Memory B cell (primary cell): ENCODE results near the gene GRIN1.

Experiments used
- ATAC-seq: fragments of 150-1000 bp; cut with Tn5 transposase; 2 replicates; pipeline ENCODE4 v1.10.0; 2021; ENCODE audit warnings: low read depth, mild to moderate bottlenecking, moderate library complexity
- DNase-seq, 2 donors: peaks; one replicate each; pipeline ENCODE4 v3.0.0; 2022; ENCODE audit warnings: low spot score in 2 of 2
- H3K27ac Mint-ChIP-seq: one replicate; pipeline ENCODE4 v1.8.0; 2022; ENCODE audit warnings: mild to moderate bottlenecking, moderate library complexity, mixed read lengths
- H3K27me3 Mint-ChIP-seq: one replicate; pipeline ENCODE4 v1.8.0; 2022; ENCODE audit warnings: mixed read lengths
- H3K36me3 Mint-ChIP-seq: one replicate; pipeline ENCODE4 v1.8.0; 2022; ENCODE audit warnings: mild to moderate bottlenecking, mixed read lengths
- H3K4me1 Mint-ChIP-seq: one replicate; pipeline ENCODE4 v1.8.0; 2022; ENCODE audit warnings: mixed read lengths
- H3K4me3 Mint-ChIP-seq: one replicate; pipeline ENCODE4 v1.8.0; 2022; ENCODE audit warnings: mild to moderate bottlenecking, moderate library complexity, mixed read lengths
- H3K9me3 Mint-ChIP-seq: one replicate; pipeline ENCODE4 v1.8.0; 2022; ENCODE audit warnings: mixed read lengths

GRIN1 gene

GRCh38 chr9:137138722-137139467, at the start of gene GRIN1:
TSS of gene GRIN1 (plus strand) at chr9:137139154. CDS start at chr9:137139487, 333 bp downstream.
- no peaks in the 10 kb centered on the region for H3K9me3 Mint-ChIP-seq
- H3K27ac Mint-ChIP-seq: peak within 1 kb of the TSS; percentile 53
- H3K27me3 Mint-ChIP-seq: peaks cover 40% of the 10 kb centered on the region
- peak within 1 kb of the TSS; percentile 21 for H3K4me3 Mint-ChIP-seq
- peak; percentile 52 for ATAC-seq
- H3K4me1 Mint-ChIP-seq: peaks cover 10% of the 10 kb centered on the region
- H3K36me3 Mint-ChIP-seq: no peaks in the 10 kb centered on the region
- DNase-seq: no peak

- Mint-ChIP-seq H3K9me3 (no peaks in the 10 kb centered on the region), H3K36me3 (peaks cover 13% of the 10 kb centered on the region), H3K27me3 (no peaks in the 10 kb centered on the region), H3K4me1 (peaks cover 30% of the 10 kb centered on the region), H3K27ac (peak overlapping the region; percentile 2), H3K4me3 (no peak overlapping the region)
- no peak for ATAC-seq
- no peak for DNase-seq
Measured at GRCh38 chr9:137089232-137089947, 49.6 kb upstream of the GRIN1 start.

- H3K27ac Mint-ChIP-seq: peak overlapping the region; percentile 74
- peaks cover 26% of the 10 kb centered on the region for H3K36me3 Mint-ChIP-seq
- peaks cover 14% of the 10 kb centered on the region for H3K4me1 Mint-ChIP-seq
- no peaks in the 10 kb centered on the region for H3K27me3 Mint-ChIP-seq
- DNase-seq: peak in 1 of 2 donors; percentile 63
- ATAC-seq: peak; percentile 99
- no peaks in the 10 kb centered on the region for H3K9me3 Mint-ChIP-seq
- peak overlapping the region; percentile 83 for H3K4me3 Mint-ChIP-seq
Measured at GRCh38 chr9:137095664-137096517, 43.1 kb upstream of the GRIN1 start.

GRCh38 chr9:137096785-137097546, 42.0 kb upstream of the GRIN1 start:
- H3K27me3 Mint-ChIP-seq: no peaks in the 10 kb centered on the region
- no peaks in the 10 kb centered on the region for H3K9me3 Mint-ChIP-seq
- H3K36me3 Mint-ChIP-seq: peaks cover 24% of the 10 kb centered on the region
- no peak overlapping the region for H3K4me3 Mint-ChIP-seq
- no peak overlapping the region for H3K27ac Mint-ChIP-seq
- no peak for ATAC-seq
- no peak for DNase-seq
- H3K4me1 Mint-ChIP-seq: peaks cover 12% of the 10 kb centered on the region

- ATAC-seq (no peak), DNase-seq (no peak)
- no peaks in the 10 kb centered on the region for H3K9me3 Mint-ChIP-seq
- no peak overlapping the region for H3K27ac Mint-ChIP-seq
- peaks cover 21% of the 10 kb centered on the region for H3K36me3 Mint-ChIP-seq
- no peaks in the 10 kb centered on the region for H3K27me3 Mint-ChIP-seq
- H3K4me1 Mint-ChIP-seq: peaks cover 12% of the 10 kb centered on the region
- H3K4me3 Mint-ChIP-seq: no peak overlapping the region
Measured at GRCh38 chr9:137097761-137098462, 41.0 kb upstream of the GRIN1 start.

- Mint-ChIP-seq H3K27ac (no peak overlapping the region), H3K4me3 (no peak overlapping the region), H3K4me1 (peaks cover 10% of the 10 kb centered on the region), H3K27me3 (no peaks in the 10 kb centered on the region), H3K9me3 (no peaks in the 10 kb centered on the region), H3K36me3 (peaks cover 23% of the 10 kb centered on the region)
- no peak for DNase-seq
- no peak for ATAC-seq
Measured at GRCh38 chr9:137099231-137099630, 39.7 kb upstream of the GRIN1 start.

GRCh38 chr9:137103206-137103999, 35.6 kb upstream of the GRIN1 start:
- H3K4me3 Mint-ChIP-seq: no peak overlapping the region
- H3K9me3 Mint-ChIP-seq: no peaks in the 10 kb centered on the region
- no peak for DNase-seq
- no peak overlapping the region for H3K27ac Mint-ChIP-seq
- H3K27me3 Mint-ChIP-seq: no peaks in the 10 kb centered on the region
- no peak for ATAC-seq
- H3K4me1 Mint-ChIP-seq: no peaks in the 10 kb centered on the region
- peaks cover 15% of the 10 kb centered on the region for H3K36me3 Mint-ChIP-seq

- H3K27ac Mint-ChIP-seq: no peak overlapping the region
- H3K27me3 Mint-ChIP-seq: no peaks in the 10 kb centered on the region
- peaks cover 11% of the 10 kb centered on the region for H3K36me3 Mint-ChIP-seq
- peaks cover 3% of the 10 kb centered on the region for H3K4me1 Mint-ChIP-seq
- ATAC-seq: no peak
- no peaks in the 10 kb centered on the region for H3K9me3 Mint-ChIP-seq
- no peak overlapping the region for H3K4me3 Mint-ChIP-seq
- DNase-seq: no peak
Measured at GRCh38 chr9:137105814-137106661, 32.9 kb upstream of the GRIN1 start.

- no peaks in the 10 kb centered on the region for H3K9me3 Mint-ChIP-seq
- peaks cover 3% of the 10 kb centered on the region for H3K4me1 Mint-ChIP-seq
- H3K27ac Mint-ChIP-seq: no peak overlapping the region
- H3K27me3 Mint-ChIP-seq: no peaks in the 10 kb centered on the region
- ATAC-seq: no peak
- H3K36me3 Mint-ChIP-seq: peaks cover 11% of the 10 kb centered on the region
- DNase-seq: no peak
- H3K4me3 Mint-ChIP-seq: no peak overlapping the region
Measured at GRCh38 chr9:137106662-137107250, 32.2 kb upstream of the GRIN1 start.

- no peak overlapping the region for H3K27ac Mint-ChIP-seq
- peaks cover 3% of the 10 kb centered on the region for H3K4me1 Mint-ChIP-seq
- H3K27me3 Mint-ChIP-seq: no peaks in the 10 kb centered on the region
- H3K4me3 Mint-ChIP-seq: no peak overlapping the region
- no peak for DNase-seq
- H3K36me3 Mint-ChIP-seq: peaks cover 11% of the 10 kb centered on the region
- no peaks in the 10 kb centered on the region for H3K9me3 Mint-ChIP-seq
- no peak for ATAC-seq
Measured at GRCh38 chr9:137107312-137107921, 31.5 kb upstream of the GRIN1 start.

GRCh38 chr9:137107982-137108381, 31.0 kb upstream of the GRIN1 start:
- Mint-ChIP-seq H3K36me3 (peaks cover 11% of the 10 kb centered on the region), H3K27me3 (no peaks in the 10 kb centered on the region), H3K27ac (no peak overlapping the region), H3K4me3 (no peak overlapping the region), H3K4me1 (peaks cover 3% of the 10 kb centered on the region), H3K9me3 (no peaks in the 10 kb centered on the region)
- DNase-seq (no peak), ATAC-seq (no peak)
